Measurements from ENCODE around the gene USP53.
"Not testable (repeated sequence)": the region's sequence is repeated elsewhere in the genome, so short reads cannot be mapped to it uniquely, and the experiment has no call there.

Gene USP53

GRCh38 chr4:119243868-119244267 is 31.4 kb downstream of the USP53 start:
- no peak for TF ChIP-seq CTCF (IDR thresholded peaks at IDR 0.05; ENCODE audit: borderline replicate concordance, insufficient read depth, low read depth, low read length)
- H3K4me3 ChIP-seq (ENCODE audit: low read depth, low read length): no peak overlapping the region

- H3K4me3 ChIP-seq (ENCODE audit: low read depth, low read length): no peak overlapping the region
- TF ChIP-seq CTCF (IDR thresholded peaks at IDR 0.05; ENCODE audit: borderline replicate concordance, insufficient read depth, low read depth, low read length): no peak
Measured at GRCh38 chr4:119244344-119244743, 31.8 kb downstream of the USP53 start.

- TF ChIP-seq CTCF (IDR thresholded peaks at IDR 0.05; ENCODE audit: borderline replicate concordance, insufficient read depth, low read depth, low read length): no peak
- no peak overlapping the region for H3K4me3 ChIP-seq (ENCODE audit: low read depth, low read length)
Measured at GRCh38 chr4:119244832-119245231, 32.3 kb downstream of the USP53 start.

GRCh38 chr4:119246177-119246733 is 33.7 kb downstream of the USP53 start:
- no peak overlapping the region for H3K4me3 ChIP-seq (ENCODE audit: low read depth, low read length)
- TF ChIP-seq CTCF (IDR thresholded peaks at IDR 0.05; ENCODE audit: borderline replicate concordance, insufficient read depth, low read depth, low read length): no peak

GRCh38 chr4:119251037-119251436 is 38.5 kb downstream of the USP53 start:
- not testable (repeated sequence) for H3K4me3 ChIP-seq (ENCODE audit: low read depth, low read length)

GRCh38 chr4:119255223-119255622 is 42.7 kb downstream of the USP53 start:
- H3K4me3 ChIP-seq (ENCODE audit: low read depth, low read length): not testable (repeated sequence)

GRCh38 chr4:119260528-119260927 is 48.0 kb downstream of the USP53 start:
- H3K4me3 ChIP-seq (ENCODE audit: low read depth, low read length): no peak overlapping the region
- TF ChIP-seq CTCF (IDR thresholded peaks at IDR 0.05; ENCODE audit: borderline replicate concordance, insufficient read depth, low read depth, low read length): no peak

GRCh38 chr4:119261986-119262385 is 49.5 kb downstream of the USP53 start:
- no peak for TF ChIP-seq CTCF (IDR thresholded peaks at IDR 0.05; ENCODE audit: borderline replicate concordance, insufficient read depth, low read depth, low read length)
- H3K4me3 ChIP-seq (ENCODE audit: low read depth, low read length): no peak overlapping the region

Data from GM12875 (cell line).